Measurements from ENCODE around the gene GPR39.

GRCh38 chr2:132419235-132419634 is 2.6 kb downstream of the GPR39 start:
- TF ChIP-seq CTCF (IDR thresholded peaks at IDR 0.05) (no peak), POLR2A (IDR thresholded peaks at IDR 0.05) (no peak)

All from body of pancreas (tissue), 4 donors.